Measurements from ENCODE around the gene ZNF74.
"Not testable (repeated sequence)": the region's sequence is repeated elsewhere in the genome, so short reads cannot be mapped to it uniquely, and the experiment has no call there.

DNA sequence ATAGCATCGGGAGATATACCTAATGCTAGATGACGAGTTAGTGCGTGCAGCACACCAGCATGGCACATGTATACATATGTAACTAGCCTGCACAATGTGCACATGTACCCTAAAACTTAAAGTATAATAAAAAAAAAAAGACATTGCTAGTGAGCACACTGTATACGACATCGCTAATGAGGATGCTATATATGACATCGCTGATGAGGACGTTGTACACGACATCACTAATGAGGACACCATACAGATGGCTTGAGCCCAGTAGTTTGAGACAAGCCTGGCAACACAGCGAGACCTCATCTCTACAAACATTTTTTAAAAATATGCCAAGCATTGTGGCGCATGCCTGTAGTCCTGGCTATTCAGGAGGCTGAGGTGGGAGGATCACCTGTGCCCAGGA lies 31.5 kb upstream of the ZNF74 start:
- TF ChIP-seq, protein P1, sequence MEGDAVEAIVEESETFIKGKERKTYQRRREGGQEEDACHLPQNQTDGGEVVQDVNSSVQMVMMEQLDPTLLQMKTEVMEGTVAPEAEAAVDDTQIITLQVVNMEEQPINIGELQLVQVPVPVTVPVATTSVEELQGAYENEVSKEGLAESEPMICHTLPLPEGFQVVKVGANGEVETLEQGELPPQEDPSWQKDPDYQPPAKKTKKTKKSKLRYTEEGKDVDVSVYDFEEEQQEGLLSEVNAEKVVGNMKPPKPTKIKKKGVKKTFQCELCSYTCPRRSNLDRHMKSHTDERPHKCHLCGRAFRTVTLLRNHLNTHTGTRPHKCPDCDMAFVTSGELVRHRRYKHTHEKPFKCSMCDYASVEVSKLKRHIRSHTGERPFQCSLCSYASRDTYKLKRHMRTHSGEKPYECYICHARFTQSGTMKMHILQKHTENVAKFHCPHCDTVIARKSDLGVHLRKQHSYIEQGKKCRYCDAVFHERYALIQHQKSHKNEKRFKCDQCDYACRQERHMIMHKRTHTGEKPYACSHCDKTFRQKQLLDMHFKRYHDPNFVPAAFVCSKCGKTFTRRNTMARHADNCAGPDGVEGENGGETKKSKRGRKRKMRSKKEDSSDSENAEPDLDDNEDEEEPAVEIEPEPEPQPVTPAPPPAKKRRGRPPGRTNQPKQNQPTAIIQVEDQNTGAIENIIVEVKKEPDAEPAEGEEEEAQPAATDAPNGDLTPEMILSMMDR (IDR thresholded peaks at IDR 0.05), result not testable (repeated sequence)
- not testable (repeated sequence) for TF ChIP-seq ZFX (IDR thresholded peaks at IDR 0.05; ENCODE audit: borderline replicate concordance)

Measured in 22Rv1 (cell line).